ENCODE measurements around the gene HDAC4.

DNA sequence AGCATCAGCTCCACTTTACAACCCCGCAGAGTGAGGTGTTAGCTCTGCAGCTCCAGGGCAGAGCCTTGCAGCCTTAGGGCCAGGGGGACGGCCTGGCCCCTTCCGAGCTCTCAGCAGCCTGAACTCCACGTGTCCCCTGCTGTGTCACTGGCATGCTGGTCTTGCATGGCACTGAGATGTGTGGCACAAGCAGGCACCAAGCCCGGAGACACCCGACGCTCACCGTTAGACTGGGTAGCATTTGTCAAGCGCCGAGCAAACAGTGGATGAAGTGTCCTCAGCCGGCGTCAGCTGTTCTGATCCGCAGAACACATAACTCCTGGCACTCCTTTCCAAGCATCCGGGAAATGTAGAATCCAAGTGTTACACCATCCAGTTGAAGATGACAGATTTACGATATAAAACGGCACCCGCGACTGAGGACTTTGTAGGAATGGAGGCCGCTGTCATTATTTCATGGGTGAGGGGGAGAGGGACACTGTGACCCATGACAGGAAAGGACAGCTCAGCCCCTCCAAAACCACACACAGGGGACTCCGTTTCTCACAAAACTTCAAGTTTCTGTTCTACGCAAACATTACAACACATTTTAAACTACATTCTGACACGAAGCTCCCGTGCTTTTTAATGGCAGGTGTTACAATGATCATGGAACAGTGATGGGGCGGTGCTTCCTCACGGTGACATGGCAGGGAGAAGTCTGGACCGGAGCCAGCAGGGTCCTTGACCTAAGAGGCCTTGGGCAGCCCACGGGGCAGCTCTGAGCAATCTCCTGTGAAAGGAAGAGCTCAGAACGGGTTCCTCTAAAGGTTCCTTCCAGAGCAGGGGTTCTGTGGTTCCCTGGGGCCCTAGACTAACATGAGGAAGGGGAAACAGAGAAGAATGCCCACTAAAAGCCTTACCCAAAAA lies 89.4 kb downstream of the HDAC4 start:
- TF ChIP-seq, protein P1, sequence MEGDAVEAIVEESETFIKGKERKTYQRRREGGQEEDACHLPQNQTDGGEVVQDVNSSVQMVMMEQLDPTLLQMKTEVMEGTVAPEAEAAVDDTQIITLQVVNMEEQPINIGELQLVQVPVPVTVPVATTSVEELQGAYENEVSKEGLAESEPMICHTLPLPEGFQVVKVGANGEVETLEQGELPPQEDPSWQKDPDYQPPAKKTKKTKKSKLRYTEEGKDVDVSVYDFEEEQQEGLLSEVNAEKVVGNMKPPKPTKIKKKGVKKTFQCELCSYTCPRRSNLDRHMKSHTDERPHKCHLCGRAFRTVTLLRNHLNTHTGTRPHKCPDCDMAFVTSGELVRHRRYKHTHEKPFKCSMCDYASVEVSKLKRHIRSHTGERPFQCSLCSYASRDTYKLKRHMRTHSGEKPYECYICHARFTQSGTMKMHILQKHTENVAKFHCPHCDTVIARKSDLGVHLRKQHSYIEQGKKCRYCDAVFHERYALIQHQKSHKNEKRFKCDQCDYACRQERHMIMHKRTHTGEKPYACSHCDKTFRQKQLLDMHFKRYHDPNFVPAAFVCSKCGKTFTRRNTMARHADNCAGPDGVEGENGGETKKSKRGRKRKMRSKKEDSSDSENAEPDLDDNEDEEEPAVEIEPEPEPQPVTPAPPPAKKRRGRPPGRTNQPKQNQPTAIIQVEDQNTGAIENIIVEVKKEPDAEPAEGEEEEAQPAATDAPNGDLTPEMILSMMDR (IDR thresholded peaks at IDR 0.05; ENCODE audit: low read length) = no peak
- TF ChIP-seq EZH2 (optimal IDR thresholded peaks at IDR 0.05; ENCODE audit: low read depth, low read length) = no peak
